Left ventricle myocardium inferior (tissue), 1 donor: ENCODE results near the gene FAF1. TPM values are rescaled to one million over a fixed set of nuclear protein-coding genes. Genes with fewer than 3 reads are reported as not detected.

Source experiments
- DNase-seq: peaks from one replicate; pipeline ENCODE4 v3.0.0-alpha.2; 2020
- H3K27ac ChIP-seq: fragments of 200-600 bp; replicated peaks from 2 replicates; pipeline ENCODE4 v1.8.0; 2021
- H3K27me3 ChIP-seq: fragments of 200-600 bp; 2 replicates; pipeline ENCODE4 v1.8.0; 2021; ENCODE audit warnings: low read depth
- H3K36me3 ChIP-seq: fragments of 200-600 bp; 2 replicates; pipeline ENCODE4 v1.8.0; 2021
- H3K4me1 ChIP-seq: fragments of 200-600 bp; 2 replicates; pipeline ENCODE4 v1.8.0; 2021
- H3K4me3 ChIP-seq: fragments of 200-600 bp; 2 replicates; pipeline ENCODE4 v1.8.0; 2021; ENCODE audit warnings: mild to moderate bottlenecking, moderate library complexity
- H3K9me3 ChIP-seq: fragments of 200-600 bp; replicated peaks from 2 replicates; pipeline ENCODE4 v1.8.0; 2021
- CTCF ChIP-seq: fragments of 200-600 bp; IDR thresholded peaks from 2 replicates; pipeline ENCODE4 v1.8.0; 2021; ENCODE audit warnings: antibody characterized with exemption, mild to moderate bottlenecking, borderline replicate concordance
- intact Hi-C: fragments of 100-400 bp; cut with micrococcal nuclease; formaldehyde crosslinking; loops from one replicate; pipeline ENCODE4 v1.11.0; 2022
- total RNA-seq: library from RNA; stranded (reverse); fragmentation: NEBNext Ultra II Directional; extraction: Animal tissue kit (Norgen Biotek cat#: 25700); gene quantifications from one replicate; pipeline ENCODE4 v1.2.1, GENCODE V29; 2021
- donor health status: DM: no; HTN: yes; CAD: no; lungs with severe emphysema.

FAF1 gene
- total RNA-seq, 1 donor from 2014 or later: 80.0 TPM

GRCh38 chr1:50473513-50473912 lies 486.6 kb downstream of the FAF1 start:
- peaks cover 41% of the 10 kb centered on the region for H3K36me3 ChIP-seq
- no peaks in the 10 kb centered on the region for H3K27me3 ChIP-seq

GRCh38 chr1:50471967-50472366 lies 488.1 kb downstream of the FAF1 start:
- intact Hi-C loops: no loop called here
- TF ChIP-seq CTCF: no peak
- H3K36me3 ChIP-seq: peaks cover 41% of the 10 kb centered on the region

More at GRCh38 chr1:50473513-50473912, 486.6 kb downstream of the FAF1 start:
- H3K4me1 ChIP-seq: no peaks in the 10 kb centered on the region
- H3K9me3 ChIP-seq: no peaks in the 10 kb centered on the region
- no peak for DNase-seq
- no peak for TF ChIP-seq CTCF
- no peak overlapping the region for H3K4me3 ChIP-seq
- intact Hi-C loops: no loop called here
- H3K27ac ChIP-seq: no peak overlapping the region

GRCh38 chr1:50462964-50463363 lies 497.1 kb downstream of the FAF1 start:
- no peak for TF ChIP-seq CTCF
- Histone ChIP-seq H3K9me3 (no peaks in the 10 kb centered on the region), H3K4me3 (no peak overlapping the region), H3K27me3 (no peaks in the 10 kb centered on the region), H3K27ac (no peak overlapping the region), H3K36me3 (peaks cover 14% of the 10 kb centered on the region), H3K4me1 (no peaks in the 10 kb centered on the region)
- intact Hi-C loops: no loop called here
- DNase-seq: no peak

More at GRCh38 chr1:50471967-50472366, 488.1 kb downstream of the FAF1 start:
- H3K9me3 ChIP-seq: no peaks in the 10 kb centered on the region
- H3K27ac ChIP-seq: no peak overlapping the region
- no peak overlapping the region for H3K4me3 ChIP-seq
- DNase-seq: no peak
- H3K4me1 ChIP-seq: no peaks in the 10 kb centered on the region
- H3K27me3 ChIP-seq: no peaks in the 10 kb centered on the region

- intact Hi-C loops: no loop called here
- Histone ChIP-seq H3K27ac (no peak overlapping the region), H3K4me3 (no peak overlapping the region)
Observed at GRCh38 chr1:50458507-50458906, 501.6 kb downstream of the FAF1 start.

GRCh38 chr1:50454911-50455310 lies 505.2 kb downstream of the FAF1 start:
- H3K27ac ChIP-seq: no peak overlapping the region
- no peaks in the 10 kb centered on the region for H3K9me3 ChIP-seq
- no peak for DNase-seq
- H3K4me3 ChIP-seq: no peak overlapping the region
- no peak for TF ChIP-seq CTCF
- H3K36me3 ChIP-seq: peaks cover 13% of the 10 kb centered on the region
- intact Hi-C loops: no loop called here
- H3K27me3 ChIP-seq: no peaks in the 10 kb centered on the region
- no peaks in the 10 kb centered on the region for H3K4me1 ChIP-seq

More at GRCh38 chr1:50458507-50458906, 501.6 kb downstream of the FAF1 start:
- no peak for TF ChIP-seq CTCF
- no peaks in the 10 kb centered on the region for H3K27me3 ChIP-seq
- peaks cover 5% of the 10 kb centered on the region for H3K36me3 ChIP-seq
- H3K4me1 ChIP-seq: no peaks in the 10 kb centered on the region
- no peaks in the 10 kb centered on the region for H3K9me3 ChIP-seq
- DNase-seq: no peak
